H1 (cell line): Measurements from ENCODE around the gene FOXL2. TPM values are rescaled to one million over a fixed set of nuclear protein-coding genes. Genes with fewer than 3 reads are reported as not detected.

ENCODE experiments used
- PHF8 ChIP-seq: fragments of 200-600 bp; sonication (generic); conservative IDR thresholded peaks from 2 replicates; pipeline ENCODE4 v1.7.1; 2012; ENCODE audit warnings: low read depth, mild to moderate bottlenecking, inconsistent platforms, low read length, moderate library complexity
- RBBP5 ChIP-seq: IDR thresholded peaks from 2 replicates; pipeline ENCODE4 v1.7.1; 2012; ENCODE audit warnings: low read depth, mild to moderate bottlenecking, inconsistent platforms, low read length, moderate library complexity, borderline replicate concordance
- polyA plus RNA-seq, 7 experiments: library from polyadenylated mRNA; depleted of rRNA in 3 of 7; stranded (reverse) in 5 of 7; unstranded in 2 of 7; fragments of >200 nt in 5 of 7; fragments of 200-250 nt in 2 of 7; gene quantifications; 1 replicate in 5 of 7; 2 replicates in 1 of 7; 4 replicates in 1 of 7; pipeline versions ENCODE4 v1.2.1 to v1.2.3, GENCODE V29; 2011 to 2013; ENCODE audit warnings: missing spikeins in 2 of 7, mixed read lengths in 2 of 7
- total RNA-seq: library from RNA; stranded (reverse); fragmentation: NEBNext Ultra II Directional; extraction: Animal tissue kit (Norgen Biotek cat#: 25700); gene quantifications from 2 replicates; pipeline ENCODE4 v1.2.1, GENCODE V29; 2021

The FOXL2 gene
- total and polyA plus RNA-seq, 2 of the 8 experiments (the other 6 are each of a cell fraction or from before 2014, with no cell fraction given): 0.59 to 2.4 TPM

- no peak for TF ChIP-seq RBBP5
- no peak for TF ChIP-seq PHF8
These were observed 37.9 kb upstream of the FOXL2 start (continued) for GRCh38 chr3:138984816-138985215.
